T-helper 17 cell (primary cell): ENCODE results near the gene TBX21. TPM values are rescaled to one million over a fixed set of nuclear protein-coding genes. Genes with fewer than 3 reads are reported as not detected.
A peak's percentile ranks its signal among the peaks of the same experiment; 100 is the strongest.
"Not testable (repeated sequence)": the region's sequence is repeated elsewhere in the genome, so short reads cannot be mapped to it uniquely, and the experiment has no call there.

ENCODE experiments used
- ATAC-seq: fragments of 150-1000 bp; cut with Tn5 transposase; 2 replicates; pipeline ENCODE4 v1.10.0; 2021; ENCODE audit warnings: mild to moderate bottlenecking, moderate library complexity
- DNase-seq, 3 donors: peaks; one replicate each; pipeline versions ENCODE4 v3.0.0 to v3.0.0-alpha.2; 2020 to 2021
- H3K9me3 ChIP-seq: one replicate; pipeline ENCODE4 v1.7.0; 2013; ENCODE audit warnings: low read length, mild to moderate bottlenecking; ENCODE audit not compliant: control insufficient read depth, poor library complexity, severe bottlenecking
- H3K27ac Mint-ChIP-seq: one replicate; pipeline ENCODE4 v1.8.0; 2022; ENCODE audit warnings: mild to moderate bottlenecking, moderate library complexity, mixed read lengths
- H3K27me3 Mint-ChIP-seq: one replicate; pipeline ENCODE4 v1.8.0; 2022; ENCODE audit warnings: mixed read lengths
- H3K36me3 Mint-ChIP-seq: one replicate; pipeline ENCODE4 v1.8.0; 2022; ENCODE audit warnings: low read depth, mixed read lengths
- H3K4me1 Mint-ChIP-seq: one replicate; pipeline ENCODE4 v1.8.0; 2022; ENCODE audit warnings: mild to moderate bottlenecking, mixed read lengths
- H3K4me3 Mint-ChIP-seq: one replicate; pipeline ENCODE4 v1.8.0; 2022; ENCODE audit warnings: mild to moderate bottlenecking, moderate library complexity, mixed read lengths
- total RNA-seq, 4 donors: library from RNA in 2 of 4; stranded (reverse) in 2 of 4; gene quantifications; one replicate each; pipeline ENCODE4 v1.2.3 and lab custom pipeline; 2022 to 2026

TBX21 gene
- total RNA-seq, 2 donors from 2014 or later, result 7.9 to 8.8 TPM

DNA sequence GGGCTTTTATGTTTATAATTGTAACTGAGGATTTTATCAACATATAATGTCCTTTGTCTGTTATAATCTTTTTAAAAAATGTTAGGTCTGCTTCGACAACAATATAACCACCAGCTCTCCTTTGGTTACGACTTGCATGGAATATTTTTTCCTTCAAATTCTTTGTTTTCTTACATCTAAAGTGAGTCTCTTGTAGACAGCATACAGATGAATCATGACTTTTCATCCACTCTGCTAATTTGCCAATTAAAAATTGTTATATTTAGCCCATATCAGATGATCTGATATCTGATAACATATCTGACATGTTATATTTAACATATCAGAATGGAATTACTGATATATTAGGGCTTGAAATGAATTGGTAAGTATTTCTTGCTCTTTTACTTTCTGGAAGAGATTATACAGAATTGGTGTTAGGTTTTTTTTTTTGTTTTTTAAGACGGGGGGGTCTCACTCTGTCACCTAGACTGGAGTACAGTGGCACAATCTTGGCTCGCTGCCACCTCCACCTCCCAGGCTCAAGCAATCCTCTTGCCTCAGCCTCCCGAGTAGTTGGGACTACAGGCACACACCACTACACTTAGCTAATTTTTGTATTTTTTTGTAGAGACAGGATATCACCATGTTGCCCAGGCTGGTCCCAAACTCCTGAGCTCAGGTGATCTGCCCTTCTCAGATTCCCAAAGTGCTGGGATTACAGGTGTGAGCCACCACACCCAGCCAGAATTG is 27.5 kb downstream of the TBX21 start:
- no peak for DNase-seq
- Mint-ChIP-seq H3K36me3 (peaks cover 2% of the 10 kb centered on the region), H3K27me3 (peaks cover 16% of the 10 kb centered on the region), H3K27ac (no peak overlapping the region), H3K4me1 (peaks cover 8% of the 10 kb centered on the region), H3K4me3 (no peak overlapping the region)
- no peaks in the 10 kb centered on the region for H3K9me3 ChIP-seq
- no peak for ATAC-seq

DNA sequence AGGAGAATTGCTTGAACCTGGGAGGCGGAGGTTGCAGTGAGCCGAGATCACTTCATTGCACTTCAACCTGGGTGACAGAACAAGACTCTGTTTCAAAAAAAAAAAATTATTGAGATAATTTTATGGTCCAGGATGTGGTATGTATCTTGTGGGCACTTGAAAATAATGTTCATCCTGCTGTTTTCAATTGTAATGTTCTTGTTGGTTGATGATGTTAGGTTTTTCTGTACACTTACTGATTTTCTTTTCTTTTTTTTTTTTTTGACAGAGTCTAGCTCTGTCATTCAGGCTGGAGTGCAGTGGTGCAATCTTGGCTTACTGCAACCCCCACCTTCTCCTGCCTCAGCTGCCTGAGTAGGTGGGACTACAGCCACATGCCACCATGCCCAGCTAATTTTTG is 29.7 kb downstream of the TBX21 start:
- no peak overlapping the region for H3K27ac Mint-ChIP-seq
- DNase-seq (no peak), ATAC-seq (no peak)
- H3K27me3 Mint-ChIP-seq, result peaks cover 20% of the 10 kb centered on the region
- no peaks in the 10 kb centered on the region for H3K9me3 ChIP-seq
- H3K4me1 Mint-ChIP-seq, result peaks cover 8% of the 10 kb centered on the region
- peaks cover 2% of the 10 kb centered on the region for H3K36me3 Mint-ChIP-seq
- H3K4me3 Mint-ChIP-seq, result no peak overlapping the region

DNA sequence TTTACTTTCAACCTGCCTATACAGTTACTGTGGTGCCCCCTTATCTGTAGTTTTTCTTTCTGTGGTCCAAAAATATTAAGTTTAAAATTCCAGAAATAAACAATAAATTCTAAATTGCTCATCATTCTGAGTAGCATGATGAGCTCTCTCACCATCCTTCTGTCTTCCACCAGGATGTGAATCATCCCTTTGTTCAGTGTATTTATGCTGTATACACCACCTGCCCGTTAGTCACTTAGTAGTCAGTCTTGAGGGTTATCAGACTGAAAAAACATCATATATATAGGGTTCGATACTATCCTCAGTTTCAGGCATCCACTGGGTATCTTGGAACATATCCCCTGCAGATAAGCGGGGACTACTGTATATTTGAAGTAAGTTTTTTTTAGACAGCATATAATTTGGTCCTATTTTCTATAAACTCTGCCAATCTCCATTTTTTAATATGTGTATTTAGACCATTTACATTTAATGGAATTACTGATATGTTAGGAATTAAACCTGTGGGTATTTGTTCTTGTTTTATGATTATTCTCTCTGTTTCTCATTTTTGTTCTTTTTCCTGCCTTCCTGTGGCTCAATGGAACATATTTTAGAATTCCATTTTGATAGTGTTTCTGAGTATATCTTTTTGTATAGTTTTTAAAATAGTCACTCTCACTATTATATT is 31.0 kb downstream of the TBX21 start:
- peaks cover 24% of the 10 kb centered on the region for H3K27me3 Mint-ChIP-seq
- no peak overlapping the region for H3K4me3 Mint-ChIP-seq
- peaks cover 8% of the 10 kb centered on the region for H3K4me1 Mint-ChIP-seq
- no peak overlapping the region for H3K27ac Mint-ChIP-seq
- ATAC-seq (no peak), DNase-seq (no peak)
- H3K9me3 ChIP-seq, result no peaks in the 10 kb centered on the region
- H3K36me3 Mint-ChIP-seq, result peaks cover 2% of the 10 kb centered on the region

DNA sequence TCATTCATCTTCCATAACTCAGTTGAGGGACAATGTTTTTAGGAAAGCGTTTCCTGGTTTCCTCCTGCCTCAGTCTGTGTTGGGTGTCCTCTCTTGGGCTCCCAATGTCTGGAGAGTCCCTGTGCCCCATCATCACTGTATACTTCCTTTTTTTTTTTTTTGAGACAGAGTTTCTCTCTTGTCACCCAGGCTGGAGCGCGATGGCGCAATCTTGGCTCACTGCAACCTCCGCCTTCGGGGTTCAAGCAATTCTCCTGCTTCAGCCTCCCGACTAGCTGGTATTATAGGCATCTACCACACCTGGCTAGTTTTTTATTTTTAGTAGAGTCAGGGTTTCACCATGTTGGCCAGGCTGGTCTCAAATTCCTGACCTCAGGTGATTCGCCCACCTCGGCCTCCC is 40.6 kb downstream of the TBX21 start:
- H3K27me3 Mint-ChIP-seq, result peaks cover 54% of the 10 kb centered on the region
- H3K36me3 Mint-ChIP-seq, ATAC-seq, DNase-seq, H3K27ac Mint-ChIP-seq, H3K4me3 Mint-ChIP-seq, H3K4me1 Mint-ChIP-seq, H3K9me3 ChIP-seq: not testable (repeated sequence)

- Mint-ChIP-seq H3K27ac (no peak overlapping the region), H3K27me3 (peaks cover 50% of the 10 kb centered on the region), H3K4me1 (peaks cover 3% of the 10 kb centered on the region), H3K36me3 (peaks cover 4% of the 10 kb centered on the region), H3K4me3 (no peak overlapping the region)
- ATAC-seq (no peak), DNase-seq (no peak)
- no peaks in the 10 kb centered on the region for H3K9me3 ChIP-seq
Observed at GRCh38 chr17:47774331-47774730, 41.3 kb downstream of the TBX21 start.

DNA sequence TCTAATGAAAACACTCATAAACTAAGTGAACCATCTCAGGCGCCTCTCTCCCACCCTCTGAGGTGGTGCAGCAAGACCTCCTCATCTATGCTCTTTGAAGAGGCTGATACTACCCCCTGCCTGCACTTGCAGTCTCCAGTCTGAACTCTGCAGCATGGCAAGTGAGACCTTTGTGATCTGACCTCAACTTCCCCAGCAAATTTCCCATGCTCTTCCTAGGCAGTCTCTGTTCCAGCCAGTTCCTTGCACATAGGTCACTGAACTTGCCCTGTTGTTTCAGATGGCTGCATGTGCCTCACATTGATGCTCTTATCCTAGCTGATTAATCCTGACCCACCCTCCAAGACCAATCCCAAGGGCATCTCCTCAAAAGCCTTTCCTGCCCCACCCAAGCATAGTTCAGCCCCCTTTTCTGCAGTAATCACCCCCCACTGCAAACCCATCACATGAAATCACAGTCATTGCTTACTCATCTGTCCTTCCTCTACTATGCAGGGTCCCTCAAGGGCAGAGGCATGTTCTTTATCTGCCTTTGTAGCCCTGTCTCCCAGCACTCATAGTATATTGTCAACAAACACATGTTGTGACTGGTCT is 42.0 kb downstream of the TBX21 start:
- peaks cover 3% of the 10 kb centered on the region for H3K4me1 Mint-ChIP-seq
- no peak overlapping the region for H3K27ac Mint-ChIP-seq
- DNase-seq, result no peak
- no peak for ATAC-seq
- no peaks in the 10 kb centered on the region for H3K9me3 ChIP-seq
- H3K4me3 Mint-ChIP-seq, result no peak overlapping the region
- peaks cover 52% of the 10 kb centered on the region for H3K27me3 Mint-ChIP-seq
- H3K36me3 Mint-ChIP-seq, result peaks cover 4% of the 10 kb centered on the region

DNA sequence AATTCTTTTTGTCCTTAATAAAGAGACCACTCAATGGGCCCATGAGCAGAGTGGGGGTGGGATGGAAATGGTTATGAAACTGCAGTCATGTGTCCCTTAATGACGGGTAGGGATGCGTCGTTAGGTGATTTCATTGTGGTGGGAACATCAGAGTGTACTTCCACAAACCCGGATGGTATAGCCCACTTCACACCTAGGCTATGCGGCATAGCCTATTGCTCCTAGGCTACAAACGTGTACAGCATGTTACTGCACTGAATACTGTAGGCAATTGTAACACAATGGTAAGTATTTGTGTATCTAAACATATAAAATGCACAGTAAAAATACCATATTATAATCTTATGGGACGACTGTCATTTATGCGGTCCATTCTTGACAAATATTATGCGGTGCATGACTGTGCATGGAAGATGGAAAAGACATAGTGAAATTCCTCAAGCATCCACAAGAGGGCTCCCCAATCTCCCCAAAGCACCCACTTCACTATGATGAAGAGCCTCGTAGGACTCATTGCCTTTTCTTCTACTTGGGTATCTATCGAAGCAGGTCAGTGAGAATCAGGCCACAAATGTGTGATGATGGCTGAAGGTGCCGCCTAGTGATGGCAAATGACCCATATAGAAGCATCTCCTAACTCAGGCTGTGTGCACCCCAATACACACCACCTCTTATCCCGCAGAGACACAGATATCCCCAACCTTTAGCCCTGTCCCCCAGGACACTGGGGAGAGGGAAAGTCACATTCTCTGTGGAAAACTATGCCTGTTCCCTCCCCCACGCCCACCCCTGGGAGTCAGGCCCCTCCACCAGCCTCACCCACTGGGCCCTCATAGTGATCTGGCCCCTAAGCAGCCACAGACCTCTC is 43.5 kb downstream of the TBX21 start:
- Mint-ChIP-seq H3K27ac (no peak overlapping the region), H3K4me3 (no peak overlapping the region), H3K36me3 (peaks cover 4% of the 10 kb centered on the region), H3K27me3 (peaks cover 56% of the 10 kb centered on the region), H3K4me1 (peaks cover 3% of the 10 kb centered on the region)
- no peaks in the 10 kb centered on the region for H3K9me3 ChIP-seq
- DNase-seq, result peak in 1 of 3 donors; percentile 25
- peak; percentile 82 for ATAC-seq

DNA sequence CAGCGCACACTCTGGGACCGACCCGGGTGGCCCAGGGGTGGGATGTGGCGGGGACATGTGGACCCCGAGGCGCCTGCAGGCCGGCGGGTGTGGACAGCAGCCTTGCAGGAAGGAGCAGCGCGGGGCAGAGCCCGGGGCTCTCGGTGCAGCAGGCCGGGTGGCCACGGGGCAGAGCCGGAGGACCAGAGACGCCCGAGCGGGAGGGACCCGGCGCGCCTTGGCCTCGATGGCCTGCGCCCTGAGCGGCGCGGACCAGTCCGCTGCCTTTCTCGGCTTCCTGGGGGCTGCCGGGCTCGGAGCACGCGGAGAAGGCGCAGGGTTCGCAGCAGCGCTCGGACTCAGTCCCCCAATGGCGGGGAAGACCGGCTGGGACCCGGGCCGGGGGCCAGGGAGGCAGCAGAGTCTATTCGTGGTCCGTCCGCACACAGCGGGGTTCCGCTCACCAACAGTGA is 45.2 kb downstream of the TBX21 start:
- Mint-ChIP-seq H3K27me3 (peaks cover 53% of the 10 kb centered on the region), H3K4me1 (peaks cover 3% of the 10 kb centered on the region), H3K4me3 (no peak overlapping the region), H3K36me3 (peaks cover 4% of the 10 kb centered on the region), H3K27ac (no peak overlapping the region)
- no peak for ATAC-seq
- DNase-seq, result no peak
- H3K9me3 ChIP-seq, result no peaks in the 10 kb centered on the region

DNA sequence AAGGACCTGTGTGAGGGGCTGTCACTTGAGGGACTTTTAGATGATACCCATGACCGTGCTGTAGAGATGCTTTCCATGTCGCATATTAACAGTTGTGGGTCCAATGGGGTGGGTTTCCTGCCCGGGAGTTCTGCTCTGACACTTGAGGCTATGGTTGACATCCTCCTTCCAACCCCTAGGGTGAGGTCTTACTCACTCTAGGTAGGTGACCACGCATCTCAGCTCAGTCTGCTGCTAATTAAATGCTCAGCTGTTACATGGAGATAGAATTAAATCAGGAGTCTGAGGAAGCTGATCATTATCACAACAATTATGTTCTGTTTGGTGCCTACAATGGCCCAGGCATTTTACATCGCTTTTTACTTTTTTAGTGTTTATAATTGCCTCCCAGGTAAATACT is 48.4 kb downstream of the TBX21 start:
- ATAC-seq, result no peak

GRCh38 chr17:47785538-47786123 is 52.6 kb downstream of the TBX21 start:
- peaks cover 3% of the 10 kb centered on the region for H3K4me1 Mint-ChIP-seq
- ATAC-seq, result no peak
- no peak for DNase-seq
- H3K36me3 Mint-ChIP-seq, result peaks cover 6% of the 10 kb centered on the region
- H3K27ac Mint-ChIP-seq, result no peak overlapping the region
- no peak overlapping the region for H3K4me3 Mint-ChIP-seq
- H3K27me3 Mint-ChIP-seq, result peaks cover 33% of the 10 kb centered on the region
- H3K9me3 ChIP-seq, result no peaks in the 10 kb centered on the region

More for the DNA sequence above, 48.4 kb downstream of the TBX21 start:
- peaks cover 38% of the 10 kb centered on the region for H3K27me3 Mint-ChIP-seq
- H3K4me1 Mint-ChIP-seq, result peaks cover 5% of the 10 kb centered on the region
- no peak for DNase-seq
- no peak overlapping the region for H3K27ac Mint-ChIP-seq
- peaks cover 3% of the 10 kb centered on the region for H3K36me3 Mint-ChIP-seq
- H3K9me3 ChIP-seq, result no peaks in the 10 kb centered on the region
- no peak overlapping the region for H3K4me3 Mint-ChIP-seq

- H3K36me3 Mint-ChIP-seq, result peaks cover 4% of the 10 kb centered on the region
- peaks cover 66% of the 10 kb centered on the region for H3K27me3 Mint-ChIP-seq
- peak in 1 of 3 donors; percentile 20 for DNase-seq
- ATAC-seq, result peak; percentile 82
- no peaks in the 10 kb centered on the region for H3K9me3 ChIP-seq
- H3K27ac Mint-ChIP-seq, result no peak overlapping the region
- H3K4me3 Mint-ChIP-seq, result peak overlapping the region; percentile 73
- H3K4me1 Mint-ChIP-seq, result peaks cover 3% of the 10 kb centered on the region
Observed at GRCh38 chr17:47789611-47790561, 56.9 kb downstream of the TBX21 start.

- H3K9me3 ChIP-seq, result no peaks in the 10 kb centered on the region
- H3K36me3 Mint-ChIP-seq, result peaks cover 4% of the 10 kb centered on the region
- peaks cover 65% of the 10 kb centered on the region for H3K27me3 Mint-ChIP-seq
- peak overlapping the region; percentile 73 for H3K4me3 Mint-ChIP-seq
- no peak overlapping the region for H3K27ac Mint-ChIP-seq
- H3K4me1 Mint-ChIP-seq, result peaks cover 3% of the 10 kb centered on the region
- DNase-seq (no peak), ATAC-seq (no peak)
Observed at GRCh38 chr17:47791025-47791424, 58.0 kb downstream of the TBX21 start.
